NCI-H2107 (cell line): ENCODE data around the gene RHBDD2.
A peak's percentile ranks its signal among the peaks of the same experiment; 100 is the strongest.

Source experiments
- DNase-seq: peaks from one replicate; lab custom pipeline; 2025; lab: John Stamatoyannopoulos, UW

The RHBDD2 gene

GRCh38 chr7:75920431-75921161, 41.8 kb downstream of the RHBDD2 start:
- no peak for DNase-seq

- DNase-seq, result no peak
These were observed 42.6 kb downstream of the RHBDD2 start for GRCh38 chr7:75921479-75921878.

GRCh38 chr7:75922966-75923603, 44.3 kb downstream of the RHBDD2 start:
- no peak for DNase-seq

GRCh38 chr7:75924256-75924655, 45.4 kb downstream of the RHBDD2 start:
- no peak for DNase-seq

- no peak for DNase-seq
These were observed 46.1 kb downstream of the RHBDD2 start for GRCh38 chr7:75924889-75925288.

- no peak for DNase-seq
These were observed 47.0 kb downstream of the RHBDD2 start for GRCh38 chr7:75925717-75926435.

- DNase-seq, result no peak
These were observed 49.7 kb downstream of the RHBDD2 start for GRCh38 chr7:75928568-75928914.

- peak; percentile 79 for DNase-seq
These were observed 52.8 kb downstream of the RHBDD2 start for GRCh38 chr7:75931680-75932079.

GRCh38 chr7:75937958-75938786, 59.3 kb downstream of the RHBDD2 start:
- DNase-seq, result no peak
